Astrocyte (in vitro differentiated cells and primary cell): ENCODE measurements around the gene GPR137B.

Source experiments
- EZH2 ChIP-seq: IDR thresholded peaks from 2 replicates; pipeline ENCODE4 v1.6.1; 2012; ENCODE audit warnings: mild to moderate bottlenecking, low read length, inconsistent platforms; ENCODE audit not compliant: insufficient read depth
- TF ChIP-seq, protein P1 (sequence below): IDR thresholded peaks from 2 replicates; pipeline ENCODE4 v1.5.1; 2011; ENCODE audit warnings: low read depth, mild to moderate bottlenecking, inconsistent platforms, low read length, moderate library complexity; ENCODE audit not compliant: insufficient read depth

DNA sequence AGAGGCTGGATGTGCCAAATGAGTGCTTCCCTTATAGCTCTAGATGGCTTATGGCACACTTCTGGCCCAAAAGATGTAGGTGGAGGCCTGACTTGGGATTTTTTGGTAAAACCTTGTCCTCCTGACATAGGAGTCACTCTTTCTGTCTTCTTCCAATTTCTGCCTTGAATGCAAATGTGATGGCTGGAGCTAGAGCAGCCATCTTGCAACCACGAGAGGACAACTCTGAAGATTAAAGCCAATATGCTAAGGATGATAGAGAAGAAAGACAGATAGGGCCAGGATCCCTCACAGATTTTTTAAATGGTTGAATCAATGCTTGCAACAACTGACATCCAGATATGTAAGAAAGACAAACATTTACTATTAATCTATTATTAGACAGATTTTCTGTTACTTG lies 8.5 kb upstream of the GPR137B start:
- no peak for TF ChIP-seq EZH2
- TF ChIP-seq, protein P1, sequence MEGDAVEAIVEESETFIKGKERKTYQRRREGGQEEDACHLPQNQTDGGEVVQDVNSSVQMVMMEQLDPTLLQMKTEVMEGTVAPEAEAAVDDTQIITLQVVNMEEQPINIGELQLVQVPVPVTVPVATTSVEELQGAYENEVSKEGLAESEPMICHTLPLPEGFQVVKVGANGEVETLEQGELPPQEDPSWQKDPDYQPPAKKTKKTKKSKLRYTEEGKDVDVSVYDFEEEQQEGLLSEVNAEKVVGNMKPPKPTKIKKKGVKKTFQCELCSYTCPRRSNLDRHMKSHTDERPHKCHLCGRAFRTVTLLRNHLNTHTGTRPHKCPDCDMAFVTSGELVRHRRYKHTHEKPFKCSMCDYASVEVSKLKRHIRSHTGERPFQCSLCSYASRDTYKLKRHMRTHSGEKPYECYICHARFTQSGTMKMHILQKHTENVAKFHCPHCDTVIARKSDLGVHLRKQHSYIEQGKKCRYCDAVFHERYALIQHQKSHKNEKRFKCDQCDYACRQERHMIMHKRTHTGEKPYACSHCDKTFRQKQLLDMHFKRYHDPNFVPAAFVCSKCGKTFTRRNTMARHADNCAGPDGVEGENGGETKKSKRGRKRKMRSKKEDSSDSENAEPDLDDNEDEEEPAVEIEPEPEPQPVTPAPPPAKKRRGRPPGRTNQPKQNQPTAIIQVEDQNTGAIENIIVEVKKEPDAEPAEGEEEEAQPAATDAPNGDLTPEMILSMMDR, result no peak
